VCaP (cell line): Measurements from ENCODE around the gene FAM131A.

ENCODE experiments used
- H3K27ac ChIP-seq: fragments of 450-650 bp; 2 replicates; pipeline ENCODE4 v1.5.1; 2017
- TF ChIP-seq, protein P1 (sequence below): fragments of 450-650 bp; conservative IDR thresholded peaks from 2 replicates; pipeline ENCODE4 v1.5.1; 2017; ENCODE audit warnings: mild to moderate bottlenecking, moderate library complexity

FAM131A gene

DNA sequence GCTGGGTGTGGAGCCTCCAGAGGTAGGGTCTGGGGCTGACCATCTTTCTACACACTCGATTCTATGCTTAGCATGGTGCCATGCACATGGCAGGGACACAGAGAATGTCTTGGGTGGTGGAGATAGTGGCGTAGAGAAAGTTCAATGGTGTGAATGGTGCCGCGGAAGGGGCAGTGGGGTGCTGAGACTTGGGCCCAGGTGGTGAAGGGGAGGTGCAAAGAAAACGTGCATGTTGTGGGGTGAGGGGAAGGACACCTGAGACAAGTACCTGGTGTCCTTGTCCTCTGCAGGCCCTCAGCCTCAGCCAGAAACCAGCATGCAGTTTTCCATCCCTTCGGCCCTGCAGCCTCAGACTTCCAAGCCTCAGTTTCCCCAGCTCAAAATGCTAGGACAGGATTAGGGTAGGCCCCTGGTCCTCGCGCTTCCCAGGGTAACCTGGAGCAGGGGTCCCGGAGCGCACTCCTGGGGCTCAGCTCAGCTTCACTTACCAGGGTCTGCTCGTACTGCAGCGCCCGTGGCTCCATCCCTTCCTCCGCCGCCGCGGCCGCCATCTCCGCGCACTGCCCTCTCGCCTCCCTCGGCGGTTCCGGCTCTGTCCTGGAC, 23.6 kb downstream of the FAM131A start:
- TF ChIP-seq, protein P1, sequence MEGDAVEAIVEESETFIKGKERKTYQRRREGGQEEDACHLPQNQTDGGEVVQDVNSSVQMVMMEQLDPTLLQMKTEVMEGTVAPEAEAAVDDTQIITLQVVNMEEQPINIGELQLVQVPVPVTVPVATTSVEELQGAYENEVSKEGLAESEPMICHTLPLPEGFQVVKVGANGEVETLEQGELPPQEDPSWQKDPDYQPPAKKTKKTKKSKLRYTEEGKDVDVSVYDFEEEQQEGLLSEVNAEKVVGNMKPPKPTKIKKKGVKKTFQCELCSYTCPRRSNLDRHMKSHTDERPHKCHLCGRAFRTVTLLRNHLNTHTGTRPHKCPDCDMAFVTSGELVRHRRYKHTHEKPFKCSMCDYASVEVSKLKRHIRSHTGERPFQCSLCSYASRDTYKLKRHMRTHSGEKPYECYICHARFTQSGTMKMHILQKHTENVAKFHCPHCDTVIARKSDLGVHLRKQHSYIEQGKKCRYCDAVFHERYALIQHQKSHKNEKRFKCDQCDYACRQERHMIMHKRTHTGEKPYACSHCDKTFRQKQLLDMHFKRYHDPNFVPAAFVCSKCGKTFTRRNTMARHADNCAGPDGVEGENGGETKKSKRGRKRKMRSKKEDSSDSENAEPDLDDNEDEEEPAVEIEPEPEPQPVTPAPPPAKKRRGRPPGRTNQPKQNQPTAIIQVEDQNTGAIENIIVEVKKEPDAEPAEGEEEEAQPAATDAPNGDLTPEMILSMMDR: no peak
- peak overlapping the region; percentile 98 for H3K27ac ChIP-seq

GRCh38 chr3:184361532-184361931, 24.1 kb downstream of the FAM131A start, which contains the start of the genes CLCN2 and POLR2H:
TSS of gene CLCN2 (minus strand) at chr3:184361605. CDS start at chr3:184361479, 126 bp downstream.
TSS of gene POLR2H (plus strand) at chr3:184361710. CDS start at chr3:184363493, 1,783 bp downstream.
- H3K27ac ChIP-seq: peak within 1 kb of the TSS; percentile 98

GRCh38 chr3:184361932-184362667, 24.7 kb downstream of the FAM131A start:
- TF ChIP-seq, protein P1: no peak

More at GRCh38 chr3:184361532-184361931, 24.1 kb downstream of the FAM131A start, which contains the start of the genes CLCN2 and POLR2H:
- TF ChIP-seq, protein P1: no peak

GRCh38 chr3:184362668-184363546, 25.5 kb downstream of the FAM131A start:
- peak overlapping the region; percentile 98 for H3K27ac ChIP-seq
- TF ChIP-seq, protein P1: peak; percentile 61

More at GRCh38 chr3:184361932-184362667, 24.7 kb downstream of the FAM131A start:
- H3K27ac ChIP-seq: peak overlapping the region; percentile 98

GRCh38 chr3:184366619-184367289, 29.4 kb downstream of the FAM131A start:
- no peak overlapping the region for H3K27ac ChIP-seq
- TF ChIP-seq, protein P1: no peak

DNA sequence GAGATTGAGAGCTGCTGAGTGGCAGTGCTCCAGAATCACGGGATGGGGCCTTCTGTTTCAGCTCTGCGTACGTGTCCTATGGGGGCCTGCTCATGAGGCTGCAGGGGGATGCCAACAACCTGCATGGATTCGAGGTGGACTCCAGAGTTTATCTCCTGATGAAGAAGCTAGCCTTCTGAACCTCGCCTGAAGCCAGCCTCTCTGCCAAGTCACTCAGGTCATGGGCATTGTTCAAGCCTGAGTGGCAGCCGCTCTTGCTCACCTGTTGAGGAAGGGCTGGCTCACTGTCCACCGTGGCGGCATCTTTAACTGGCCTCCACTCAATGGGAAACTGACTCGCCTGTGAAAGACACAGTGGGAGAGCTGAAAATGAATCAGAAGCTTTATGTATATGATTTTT, 30.7 kb downstream of the FAM131A start:
- no peak overlapping the region for H3K27ac ChIP-seq
- TF ChIP-seq, protein P1: no peak
